ENCODE data around the gene CHRNA4. TPM values are rescaled to one million over a fixed set of nuclear protein-coding genes. Genes with fewer than 3 reads are reported as not detected.

Gene CHRNA4
- total RNA-seq, 1 donor from 2014 or later = not detected

DNA sequence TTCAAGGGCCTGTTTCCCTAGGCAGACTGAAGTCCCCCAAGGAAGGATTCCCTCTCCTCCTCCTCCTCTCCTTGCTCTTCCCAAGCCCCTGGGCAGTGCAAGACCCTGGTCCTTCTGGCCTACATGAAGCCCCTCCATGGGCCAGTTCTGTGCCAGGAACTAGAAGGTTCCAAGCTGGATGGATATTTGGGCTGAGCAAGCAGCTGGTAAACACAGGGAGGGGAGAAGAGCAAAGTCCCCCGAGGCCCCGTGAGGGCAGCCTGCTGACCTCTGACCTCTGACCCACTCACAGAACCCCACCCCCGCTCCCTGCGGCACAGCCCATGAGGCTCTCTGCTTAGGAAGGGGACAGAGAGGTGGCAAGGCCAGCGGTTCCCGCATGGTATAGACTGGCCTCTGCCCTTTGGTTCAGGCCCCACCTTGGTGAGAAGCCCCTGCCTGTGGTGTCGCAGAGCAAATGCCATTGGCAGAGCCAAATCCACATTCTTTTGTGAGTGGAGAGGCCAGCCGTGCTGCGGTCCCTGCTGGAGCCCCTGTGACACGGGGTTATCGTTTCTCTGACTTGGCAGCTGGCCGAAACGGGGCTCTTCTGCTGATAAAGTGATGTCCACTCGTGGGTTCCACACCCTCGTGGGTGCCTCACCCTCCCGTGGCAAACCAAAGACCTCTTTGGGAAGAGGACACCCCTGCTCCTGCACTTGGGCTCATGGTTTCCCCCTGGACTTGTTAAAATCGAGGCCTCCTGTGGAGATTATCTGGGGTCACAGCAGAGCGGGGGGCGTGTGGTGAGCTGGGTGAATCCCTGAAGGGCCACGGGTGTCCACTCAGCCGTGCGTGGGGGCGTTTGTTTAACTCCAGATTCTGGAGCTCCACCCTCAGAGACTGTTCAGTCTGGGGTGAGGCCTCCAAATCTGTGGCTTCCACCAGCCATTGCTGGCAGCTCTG lies 2.1 kb upstream of the CHRNA4 start:
- H3K4me1 Mint-ChIP-seq (ENCODE audit: unreplicated experiment) = no peaks in the 10 kb centered on the region
- no peak overlapping the region for H3K27ac Mint-ChIP-seq (ENCODE audit: unreplicated experiment)
- DNase-seq (ENCODE audit: extremely low spot score, unreplicated experiment) = no peak
- H3K27me3 Mint-ChIP-seq (ENCODE audit: unreplicated experiment) = peaks cover 17% of the 10 kb centered on the region
- no peaks in the 10 kb centered on the region for H3K9me3 Mint-ChIP-seq (ENCODE audit: unreplicated experiment)
- TF ChIP-seq, protein P1, sequence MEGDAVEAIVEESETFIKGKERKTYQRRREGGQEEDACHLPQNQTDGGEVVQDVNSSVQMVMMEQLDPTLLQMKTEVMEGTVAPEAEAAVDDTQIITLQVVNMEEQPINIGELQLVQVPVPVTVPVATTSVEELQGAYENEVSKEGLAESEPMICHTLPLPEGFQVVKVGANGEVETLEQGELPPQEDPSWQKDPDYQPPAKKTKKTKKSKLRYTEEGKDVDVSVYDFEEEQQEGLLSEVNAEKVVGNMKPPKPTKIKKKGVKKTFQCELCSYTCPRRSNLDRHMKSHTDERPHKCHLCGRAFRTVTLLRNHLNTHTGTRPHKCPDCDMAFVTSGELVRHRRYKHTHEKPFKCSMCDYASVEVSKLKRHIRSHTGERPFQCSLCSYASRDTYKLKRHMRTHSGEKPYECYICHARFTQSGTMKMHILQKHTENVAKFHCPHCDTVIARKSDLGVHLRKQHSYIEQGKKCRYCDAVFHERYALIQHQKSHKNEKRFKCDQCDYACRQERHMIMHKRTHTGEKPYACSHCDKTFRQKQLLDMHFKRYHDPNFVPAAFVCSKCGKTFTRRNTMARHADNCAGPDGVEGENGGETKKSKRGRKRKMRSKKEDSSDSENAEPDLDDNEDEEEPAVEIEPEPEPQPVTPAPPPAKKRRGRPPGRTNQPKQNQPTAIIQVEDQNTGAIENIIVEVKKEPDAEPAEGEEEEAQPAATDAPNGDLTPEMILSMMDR (IDR thresholded peaks at IDR 0.05) = no peak
- H3K4me3 Mint-ChIP-seq (ENCODE audit: unreplicated experiment) = no peak overlapping the region
- no peaks in the 10 kb centered on the region for H3K36me3 Mint-ChIP-seq (ENCODE audit: unreplicated experiment)

DNA sequence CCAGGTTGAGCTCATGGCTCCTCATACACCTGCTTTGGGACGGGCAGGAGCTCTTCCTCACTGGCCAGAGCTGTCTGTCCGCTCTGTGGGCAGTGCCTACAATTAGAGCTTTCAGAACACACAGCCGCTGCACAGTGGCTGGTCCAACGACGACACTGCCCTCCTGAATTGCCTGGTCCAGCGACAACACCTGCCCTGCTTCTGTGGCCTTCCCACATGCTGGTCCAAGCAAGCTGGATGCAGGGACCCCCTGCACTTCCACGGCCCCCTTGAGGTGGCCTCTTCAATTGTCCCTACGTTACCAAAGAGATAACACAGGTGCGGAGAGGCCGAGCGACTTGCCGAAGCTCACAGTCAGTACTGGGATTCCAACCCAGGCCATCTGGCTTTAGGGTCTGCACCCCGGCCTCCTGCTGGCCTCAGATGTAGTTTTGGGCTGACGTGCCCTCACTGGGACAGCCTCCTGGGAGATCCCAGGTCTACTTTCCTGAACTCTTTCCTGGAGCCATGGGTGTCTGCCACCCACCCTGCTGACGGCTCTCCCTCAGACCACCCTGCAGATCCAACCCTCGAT lies 1.4 kb upstream of the CHRNA4 start:
- Mint-ChIP-seq H3K4me3 (ENCODE audit: unreplicated experiment) (no peak overlapping the region), H3K27ac (ENCODE audit: unreplicated experiment) (no peak overlapping the region), H3K27me3 (ENCODE audit: unreplicated experiment) (peaks cover 17% of the 10 kb centered on the region), H3K36me3 (ENCODE audit: unreplicated experiment) (no peaks in the 10 kb centered on the region), H3K4me1 (ENCODE audit: unreplicated experiment) (no peaks in the 10 kb centered on the region), H3K9me3 (ENCODE audit: unreplicated experiment) (no peaks in the 10 kb centered on the region)
- TF ChIP-seq, protein P1 (IDR thresholded peaks at IDR 0.05) = no peak
- DNase-seq (ENCODE audit: extremely low spot score, unreplicated experiment) = no peak

- Mint-ChIP-seq H3K4me1 (ENCODE audit: unreplicated experiment) (no peaks in the 10 kb centered on the region), H3K27me3 (ENCODE audit: unreplicated experiment) (peaks cover 12% of the 10 kb centered on the region), H3K27ac (ENCODE audit: unreplicated experiment) (no peak overlapping the region), H3K4me3 (ENCODE audit: unreplicated experiment) (no peak overlapping the region), H3K9me3 (ENCODE audit: unreplicated experiment) (no peaks in the 10 kb centered on the region), H3K36me3 (ENCODE audit: unreplicated experiment) (no peaks in the 10 kb centered on the region)
- TF ChIP-seq, protein P1 (IDR thresholded peaks at IDR 0.05) = no peak
- no peak for DNase-seq (ENCODE audit: extremely low spot score, unreplicated experiment)
These were observed 628 bp upstream of the CHRNA4 start for GRCh38 chr20:63361519-63362435.

GRCh38 chr20:63359937-63360849 lies 956 bp downstream of the CHRNA4 start:
- Mint-ChIP-seq H3K4me3 (ENCODE audit: unreplicated experiment) (no peak overlapping the region), H3K36me3 (ENCODE audit: unreplicated experiment) (no peaks in the 10 kb centered on the region), H3K27me3 (ENCODE audit: unreplicated experiment) (peaks cover 12% of the 10 kb centered on the region), H3K4me1 (ENCODE audit: unreplicated experiment) (no peaks in the 10 kb centered on the region), H3K27ac (ENCODE audit: unreplicated experiment) (no peak overlapping the region), H3K9me3 (ENCODE audit: unreplicated experiment) (no peaks in the 10 kb centered on the region)
- TF ChIP-seq, protein P1 (IDR thresholded peaks at IDR 0.05) = no peak
- no peak for DNase-seq (ENCODE audit: extremely low spot score, unreplicated experiment)
